Stomach (tissue), 9 donors: ENCODE results near the gene LRRC75B. TPM values are rescaled to one million over a fixed set of nuclear protein-coding genes. Genes with fewer than 3 reads are reported as not detected.

ENCODE experiments used
- DNase-seq, 2 donors: peaks; one replicate each; pipeline versions ENCODE4 v3.0.0 to v3.0.0-alpha.2; 2013 to 2019
- H3K27ac ChIP-seq, 5 donors: fragments of 200-600 bp in 4 of 5; sonication (generic) in 4 of 5; one replicate each; pipeline ENCODE4 v1.5.1; 2013 to 2019; ENCODE audit warnings: mild to moderate bottlenecking in 1 of 5, moderate library complexity in 1 of 5
- H3K27me3 ChIP-seq, 3 donors: fragments of 200-600 bp; sonication (generic); one replicate each; pipeline ENCODE4 v1.5.1; 2017 to 2019; ENCODE audit warnings: mixed run types in 1 of 3
- H3K36me3 ChIP-seq, 4 donors: fragments of 200-600 bp; sonication (generic); 1 replicate in 3 of 4; 2 replicates in 1 of 4; pipeline ENCODE4 v1.5.1; 2016 to 2019
- H3K4me1 ChIP-seq, 4 donors: fragments of 200-600 bp; sonication (generic); one replicate each; pipeline ENCODE4 v1.5.1; 2016 to 2019
- H3K4me3 ChIP-seq, 4 donors: fragments of 200-600 bp; sonication (generic) in 3 of 4; one replicate each; pipeline ENCODE4 v1.5.1; 2016 to 2019; ENCODE audit warnings: mild to moderate bottlenecking in 1 of 4
- H3K9me3 ChIP-seq, 4 donors: fragments of 200-600 bp; sonication (generic); one replicate each; pipeline ENCODE4 v1.5.1; 2016 to 2019
- EP300 ChIP-seq: sonication (generic); formaldehyde crosslinking; IDR thresholded peaks from one replicate; pipeline ENCODE4 v1.6.1; 2017; ENCODE audit warnings: antibody characterized with exemption
- POLR2A ChIP-seq, 4 donors: fragments of 450-650 bp; IDR thresholded peaks; one replicate each; pipeline ENCODE4 v1.6.1; 2016; ENCODE audit warnings: antibody characterized with exemption in 4 of 4, control low read depth in 2 of 4, mild to moderate bottlenecking in 1 of 4, moderate library complexity in 1 of 4
- POLR2AphosphoS5 ChIP-seq, 3 donors: sonication (generic); formaldehyde crosslinking; IDR thresholded peaks; one replicate each; pipeline ENCODE4 v1.6.1; 2016; ENCODE audit warnings: antibody characterized with exemption in 3 of 3
- WGBS, 5 donors: extraction: QIAGEN DNeasy Blood & Tissue Kit in 3 of 5; methylation state at CpG; one replicate each; pipeline versions ENCODE4 v1.1.5 to v1.1.7; 2013 to 2018; 5-methylcytosine and 5-hydroxymethylcytosine counted together
- intact Hi-C: fragments of 100-400 bp; cut with DNase I; formaldehyde crosslinking; loops from one replicate; pipeline ENCODE4 v1.15.1; 2023; ENCODE audit warnings: low total_unique reads
- polyA plus RNA-seq, 3 donors: library from polyadenylated mRNA; stranded (reverse); fragments of 200-250 nt; gene quantifications; one replicate each; pipeline ENCODE4 v1.2.3, GENCODE V29; 2013
- total RNA-seq, 5 donors: library from RNA; depleted of rRNA; stranded (reverse); fragments of >200 nt; gene quantifications; one replicate each; pipeline versions ENCODE4 v1.1.0 to v1.2.3, GENCODE V29; 2014 to 2016
- TF ChIP-seq, protein P1 (sequence below), 7 experiments: fragments of 450-650 bp in 4 of 7; fragments of 200-600 bp in 3 of 7; sonication (generic) in 3 of 7; IDR thresholded peaks; one replicate each; pipeline ENCODE4 v1.5.1; 2016 to 2019; ENCODE audit warnings: antibody characterized with exemption in 7 of 7, control low read depth in 2 of 7, mild to moderate bottlenecking in 1 of 7
- donor health status: healthy with polysubstance abuse.
- donor health status: Bipolar disorder and iron deficiency.
- donor health status: healthy.

LRRC75B gene
- total and polyA plus RNA-seq, 8 donors = 7.2 to 31.7 (median 25.4) TPM

GRCh38 chr22:24587251-24587650, 5.6 kb downstream of the LRRC75B start:
- 64 to 92% (median 80%) methylated on average over 3 to 5 of the region's 5 CpGs for WGBS, 5 donors
- Histone ChIP-seq H3K9me3 (no peaks in the 10 kb centered on the region), H3K4me3 (no peak overlapping the region), H3K27me3 (no peaks in the 10 kb centered on the region), H3K27ac (peak overlapping the region in 2 of 5 donors; percentile 44 to 67), H3K4me1 (peaks cover 11 to 72% (median 53%) of the 10 kb centered on the region in 4 donors), H3K36me3 (peaks cover 0 to 51% (median 45%) of the 10 kb centered on the region in 4 donors)
- TF ChIP-seq, protein P1, sequence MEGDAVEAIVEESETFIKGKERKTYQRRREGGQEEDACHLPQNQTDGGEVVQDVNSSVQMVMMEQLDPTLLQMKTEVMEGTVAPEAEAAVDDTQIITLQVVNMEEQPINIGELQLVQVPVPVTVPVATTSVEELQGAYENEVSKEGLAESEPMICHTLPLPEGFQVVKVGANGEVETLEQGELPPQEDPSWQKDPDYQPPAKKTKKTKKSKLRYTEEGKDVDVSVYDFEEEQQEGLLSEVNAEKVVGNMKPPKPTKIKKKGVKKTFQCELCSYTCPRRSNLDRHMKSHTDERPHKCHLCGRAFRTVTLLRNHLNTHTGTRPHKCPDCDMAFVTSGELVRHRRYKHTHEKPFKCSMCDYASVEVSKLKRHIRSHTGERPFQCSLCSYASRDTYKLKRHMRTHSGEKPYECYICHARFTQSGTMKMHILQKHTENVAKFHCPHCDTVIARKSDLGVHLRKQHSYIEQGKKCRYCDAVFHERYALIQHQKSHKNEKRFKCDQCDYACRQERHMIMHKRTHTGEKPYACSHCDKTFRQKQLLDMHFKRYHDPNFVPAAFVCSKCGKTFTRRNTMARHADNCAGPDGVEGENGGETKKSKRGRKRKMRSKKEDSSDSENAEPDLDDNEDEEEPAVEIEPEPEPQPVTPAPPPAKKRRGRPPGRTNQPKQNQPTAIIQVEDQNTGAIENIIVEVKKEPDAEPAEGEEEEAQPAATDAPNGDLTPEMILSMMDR (IDR thresholded peaks at IDR 0.05) = no peak
- TF ChIP-seq EP300 = no peak
- DNase-seq = no peak
- intact Hi-C loops = no loop called here

DNA sequence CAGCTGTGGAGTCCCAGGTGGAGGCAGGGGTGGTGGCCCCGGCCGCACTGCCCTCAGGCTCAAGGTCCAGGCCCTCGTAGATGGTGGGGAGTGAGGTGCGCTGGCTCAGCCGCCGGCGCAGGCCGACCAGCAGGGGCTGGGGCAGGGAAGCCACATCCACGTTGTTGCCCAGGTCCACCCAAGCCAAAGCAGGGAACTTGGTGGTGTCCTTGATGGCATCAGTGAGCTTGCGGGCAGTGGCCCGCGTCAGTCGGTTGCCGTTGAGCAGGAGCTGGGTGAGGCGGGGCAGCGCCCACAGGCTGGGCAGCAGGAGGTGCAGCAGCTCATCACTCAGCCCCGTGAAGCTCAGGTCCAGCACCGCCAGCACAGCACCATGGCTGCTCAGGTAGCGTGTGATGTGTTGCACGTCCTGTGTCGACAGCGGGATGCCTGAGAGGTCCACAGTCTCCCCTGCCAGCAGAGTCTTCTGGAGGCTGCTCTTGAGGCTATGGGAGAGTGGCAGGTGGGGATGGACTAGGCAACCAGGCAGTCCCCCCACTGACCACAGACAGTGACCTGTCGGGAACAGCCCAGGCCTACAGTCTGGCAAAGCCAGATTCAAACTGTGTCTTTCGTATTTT, 6.8 kb downstream of the LRRC75B start:
- Histone ChIP-seq H3K9me3 (no peaks in the 10 kb centered on the region), H3K4me1 (peaks cover 11 to 64% (median 44%) of the 10 kb centered on the region in 4 donors), H3K27ac (peak overlapping the region in 1 of 5 donors; percentile 86), H3K4me3 (no peak overlapping the region), H3K36me3 (peaks cover 0 to 51% (median 45%) of the 10 kb centered on the region in 4 donors), H3K27me3 (no peaks in the 10 kb centered on the region)
- DNase-seq = no peak
- TF ChIP-seq, protein P1 (IDR thresholded peaks at IDR 0.05) = no peak
- no peak for TF ChIP-seq POLR2AphosphoS5 (IDR thresholded peaks at IDR 0.05)
- TF ChIP-seq POLR2A (IDR thresholded peaks at IDR 0.05) = no peak
- TF ChIP-seq EP300 = no peak
- 84 to 90% (median 88%) methylated on average over 9 to 24 of the region's 24 CpGs for WGBS, 5 donors
- intact Hi-C loops = no loop called here

GRCh38 chr22:24585461-24585860, 7.4 kb downstream of the LRRC75B start:
- peaks cover 0 to 51% (median 45%) of the 10 kb centered on the region in 4 donors for H3K36me3 ChIP-seq
- no peak for DNase-seq
- no peaks in the 10 kb centered on the region for H3K27me3 ChIP-seq
- WGBS, 5 donors = 81 to 100% (median 93%) methylated on average over 2 to 3 of the region's 3 CpGs
- H3K9me3 ChIP-seq = no peaks in the 10 kb centered on the region
- no peak for TF ChIP-seq EP300
- TF ChIP-seq POLR2AphosphoS5 (IDR thresholded peaks at IDR 0.05) = no peak
- TF ChIP-seq, protein P1 (IDR thresholded peaks at IDR 0.05) = no peak
- no peak for TF ChIP-seq POLR2A (IDR thresholded peaks at IDR 0.05)
- no peak overlapping the region for H3K4me3 ChIP-seq
- peaks cover 11 to 65% (median 46%) of the 10 kb centered on the region in 4 donors for H3K4me1 ChIP-seq
- intact Hi-C loops = no loop called here
- H3K27ac ChIP-seq = peak overlapping the region in 2 of 5 donors; percentile 82 to 86

- no peak for TF ChIP-seq POLR2A (IDR thresholded peaks at IDR 0.05)
- no peak for TF ChIP-seq POLR2AphosphoS5 (IDR thresholded peaks at IDR 0.05)
- TF ChIP-seq, protein P1 (IDR thresholded peaks at IDR 0.05) = no peak
- no peak for TF ChIP-seq EP300
- intact Hi-C loops = no loop called here
- peak overlapping the region; percentile 3 to 86 (median 82) for H3K27ac ChIP-seq
- H3K27me3 ChIP-seq = no peaks in the 10 kb centered on the region
- peaks cover 11 to 68% (median 47%) of the 10 kb centered on the region in 4 donors for H3K4me1 ChIP-seq
- DNase-seq = no peak
- H3K4me3 ChIP-seq = no peak overlapping the region
- H3K36me3 ChIP-seq = peaks cover 0 to 51% (median 45%) of the 10 kb centered on the region in 4 donors
- 74 to 84% (median 80%) methylated on average over 8 to 10 of the region's 10 CpGs for WGBS, 5 donors
- H3K9me3 ChIP-seq = no peaks in the 10 kb centered on the region
Measured at GRCh38 chr22:24584871-24585411, 7.9 kb downstream of the LRRC75B start.
